ENCODE measurements around the gene PCDHA11. TPM values are rescaled to one million over a fixed set of nuclear protein-coding genes. Genes with fewer than 3 reads are reported as not detected.

PCDHA11 gene
- total RNA-seq, 3 donors from 2014 or later (not counting 1 experiment from before 2014, with no cell fraction given), result not detected

DNA sequence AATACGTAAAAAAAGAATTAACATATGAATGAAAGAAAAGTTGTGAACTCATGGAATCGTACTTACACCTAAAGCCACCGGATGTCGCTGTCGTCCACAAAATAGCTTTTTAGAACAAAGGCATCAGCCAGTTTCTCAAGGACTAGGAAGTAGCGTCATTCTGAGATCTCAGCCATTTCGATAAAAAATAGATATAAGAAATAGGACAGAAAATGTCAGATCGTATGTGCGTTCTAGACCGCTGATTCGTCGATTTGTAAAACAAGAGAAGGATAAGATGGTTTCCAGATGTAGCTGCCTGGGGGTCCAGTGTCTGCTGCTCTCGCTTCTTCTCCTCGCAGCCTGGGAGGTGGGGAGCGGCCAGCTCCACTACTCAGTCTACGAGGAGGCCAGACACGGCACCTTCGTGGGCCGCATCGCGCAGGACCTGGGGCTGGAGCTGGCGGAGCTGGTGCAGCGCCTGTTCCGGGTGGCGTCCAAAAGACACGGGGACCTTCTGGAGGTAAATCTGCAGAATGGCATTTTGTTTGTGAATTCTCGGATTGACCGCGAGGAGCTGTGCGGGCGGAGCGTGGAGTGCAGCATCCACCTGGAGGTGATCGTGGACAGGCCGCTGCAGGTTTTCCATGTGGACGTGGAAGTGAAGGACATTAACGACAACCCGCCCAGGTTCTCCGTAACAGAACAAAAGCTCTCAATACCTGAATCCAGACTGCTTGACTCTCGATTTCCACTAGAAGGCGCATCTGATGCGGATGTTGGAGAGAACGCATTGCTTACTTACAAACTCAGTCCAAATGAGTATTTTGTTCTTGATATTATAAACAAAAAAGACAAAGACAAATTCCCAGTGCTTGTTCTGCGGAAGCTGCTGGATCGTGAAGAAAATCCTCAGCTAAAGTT lies 12.7 kb upstream of the PCDHA11 start, which contains the start of gene PCDHA10:
Gene PCDHA10, plus strand, starts transcription at position 126 of the 903 bp plus-strand sequence. Its CDS starts 152 bp downstream, at position 278.
- H3K9me3 ChIP-seq (ENCODE audit: control insufficient read depth, insufficient read depth, low read length), result peaks cover 20% of the 10 kb centered on the region
- H3K36me3 ChIP-seq (ENCODE audit: control insufficient read depth, insufficient read depth, low read length), result no peaks in the 10 kb centered on the region
- ATAC-seq (no peak), DNase-seq (no peak)
- Mint-ChIP-seq H3K9me3 (peaks cover 2 to 11% of the 10 kb centered on the region in 2 donors), H3K4me3 (no peak within 1 kb of the TSS), H3K27me3 (ENCODE audit: low read depth in 2 of 2) (peaks cover 0 to 5% of the 10 kb centered on the region in 2 donors), H3K36me3 (no peaks in the 10 kb centered on the region), H3K4me1 (no peaks in the 10 kb centered on the region), H3K27ac (no peak within 1 kb of the TSS)
- no peak within 1 kb of the TSS for H3K4me3 ChIP-seq (ENCODE audit: low read length)
- 33% methylated on average over 41 of the region's 44 CpGs for WGBS (ENCODE audit: insufficient coverage)
- H3K27ac ChIP-seq (ENCODE audit: low read length), result no peak within 1 kb of the TSS
- no peaks in the 10 kb centered on the region for H3K4me1 ChIP-seq (ENCODE audit: control insufficient read depth, insufficient read depth, low read length)
- peaks cover 4% of the 10 kb centered on the region for H3K27me3 ChIP-seq (ENCODE audit: control insufficient read depth, insufficient read depth, low read length)
- intact Hi-C loops (cut with micrococcal nuclease), result no loop called here
- TF ChIP-seq, protein P1, sequence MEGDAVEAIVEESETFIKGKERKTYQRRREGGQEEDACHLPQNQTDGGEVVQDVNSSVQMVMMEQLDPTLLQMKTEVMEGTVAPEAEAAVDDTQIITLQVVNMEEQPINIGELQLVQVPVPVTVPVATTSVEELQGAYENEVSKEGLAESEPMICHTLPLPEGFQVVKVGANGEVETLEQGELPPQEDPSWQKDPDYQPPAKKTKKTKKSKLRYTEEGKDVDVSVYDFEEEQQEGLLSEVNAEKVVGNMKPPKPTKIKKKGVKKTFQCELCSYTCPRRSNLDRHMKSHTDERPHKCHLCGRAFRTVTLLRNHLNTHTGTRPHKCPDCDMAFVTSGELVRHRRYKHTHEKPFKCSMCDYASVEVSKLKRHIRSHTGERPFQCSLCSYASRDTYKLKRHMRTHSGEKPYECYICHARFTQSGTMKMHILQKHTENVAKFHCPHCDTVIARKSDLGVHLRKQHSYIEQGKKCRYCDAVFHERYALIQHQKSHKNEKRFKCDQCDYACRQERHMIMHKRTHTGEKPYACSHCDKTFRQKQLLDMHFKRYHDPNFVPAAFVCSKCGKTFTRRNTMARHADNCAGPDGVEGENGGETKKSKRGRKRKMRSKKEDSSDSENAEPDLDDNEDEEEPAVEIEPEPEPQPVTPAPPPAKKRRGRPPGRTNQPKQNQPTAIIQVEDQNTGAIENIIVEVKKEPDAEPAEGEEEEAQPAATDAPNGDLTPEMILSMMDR (IDR thresholded peaks at IDR 0.05), result no peak

DNA sequence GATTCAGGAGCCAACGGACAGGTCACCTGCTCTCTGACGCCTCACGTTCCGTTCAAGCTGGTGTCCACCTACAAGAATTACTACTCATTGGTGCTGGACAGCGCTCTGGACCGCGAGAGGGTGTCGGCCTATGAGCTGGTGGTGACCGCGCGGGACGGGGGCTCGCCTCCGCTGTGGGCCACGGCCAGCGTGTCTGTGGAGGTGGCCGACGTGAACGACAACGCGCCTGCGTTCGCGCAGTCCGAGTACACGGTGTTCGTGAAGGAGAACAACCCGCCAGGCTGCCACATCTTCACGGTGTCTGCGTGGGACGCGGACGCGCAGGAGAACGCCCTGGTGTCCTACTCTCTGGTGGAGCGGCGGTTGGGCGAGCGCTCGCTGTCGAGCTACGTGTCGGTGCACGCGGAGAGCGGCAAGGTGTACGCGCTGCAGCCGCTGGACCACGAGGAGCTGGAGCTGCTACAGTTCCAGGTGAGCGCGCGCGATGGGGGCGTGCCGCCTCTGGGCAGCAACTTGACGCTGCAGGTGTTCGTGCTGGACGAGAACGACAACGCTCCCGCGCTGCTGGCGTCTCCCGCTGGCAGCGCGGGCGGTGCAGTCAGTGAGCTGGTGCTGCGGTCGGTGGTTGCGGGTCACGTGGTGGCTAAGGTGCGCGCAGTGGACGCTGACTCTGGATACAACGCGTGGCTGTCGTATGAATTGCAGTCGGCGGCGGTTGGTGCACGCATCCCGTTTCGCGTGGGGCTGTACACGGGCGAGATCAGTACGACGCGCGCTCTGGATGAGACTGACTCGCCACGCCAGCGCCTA lies 11.4 kb upstream of the PCDHA11 start:
- DNase-seq, result no peak
- WGBS (ENCODE audit: insufficient coverage), result 61% methylated on average over 94 of the region's 94 CpGs
- no peaks in the 10 kb centered on the region for H3K36me3 ChIP-seq (ENCODE audit: control insufficient read depth, insufficient read depth, low read length)
- no peaks in the 10 kb centered on the region for H3K4me1 Mint-ChIP-seq
- H3K9me3 ChIP-seq (ENCODE audit: control insufficient read depth, insufficient read depth, low read length), result peaks cover 31% of the 10 kb centered on the region
- peaks cover 0 to 5% of the 10 kb centered on the region in 2 donors for H3K27me3 Mint-ChIP-seq (ENCODE audit: low read depth in 2 of 2)
- H3K27ac Mint-ChIP-seq, result no peak overlapping the region
- intact Hi-C loops (cut with micrococcal nuclease), result no loop called here
- no peak overlapping the region for H3K4me3 ChIP-seq (ENCODE audit: low read length)
- no peak overlapping the region for H3K27ac ChIP-seq (ENCODE audit: low read length)
- H3K9me3 Mint-ChIP-seq, result peaks cover 2 to 11% of the 10 kb centered on the region in 2 donors
- no peaks in the 10 kb centered on the region for H3K4me1 ChIP-seq (ENCODE audit: control insufficient read depth, insufficient read depth, low read length)
- no peak overlapping the region for H3K4me3 Mint-ChIP-seq
- ATAC-seq, result no peak
- TF ChIP-seq, protein P1 (IDR thresholded peaks at IDR 0.05), result no peak
- H3K36me3 Mint-ChIP-seq, result no peaks in the 10 kb centered on the region
- H3K27me3 ChIP-seq (ENCODE audit: control insufficient read depth, insufficient read depth, low read length), result peaks cover 4% of the 10 kb centered on the region

GRCh38 chr5:140857987-140858240 lies 10.8 kb upstream of the PCDHA11 start:
- DNase-seq (no peak), ATAC-seq (no peak)
- WGBS (ENCODE audit: insufficient coverage), result 64% methylated on average over 22 of the region's 22 CpGs
- no peak overlapping the region for H3K27ac Mint-ChIP-seq
- H3K4me1 Mint-ChIP-seq, result no peaks in the 10 kb centered on the region
- Histone ChIP-seq H3K36me3 (ENCODE audit: control insufficient read depth, insufficient read depth, low read length) (no peaks in the 10 kb centered on the region), H3K27ac (ENCODE audit: low read length) (no peak overlapping the region), H3K9me3 (ENCODE audit: control insufficient read depth, insufficient read depth, low read length) (peaks cover 33% of the 10 kb centered on the region), H3K4me1 (ENCODE audit: control insufficient read depth, insufficient read depth, low read length) (no peaks in the 10 kb centered on the region), H3K4me3 (ENCODE audit: low read length) (no peak overlapping the region), H3K27me3 (ENCODE audit: control insufficient read depth, insufficient read depth, low read length) (peaks cover 4% of the 10 kb centered on the region)
- H3K27me3 Mint-ChIP-seq (ENCODE audit: low read depth in 2 of 2), result peaks cover 0 to 5% of the 10 kb centered on the region in 2 donors
- H3K4me3 Mint-ChIP-seq, result no peak overlapping the region
- TF ChIP-seq, protein P1 (IDR thresholded peaks at IDR 0.05), result no peak
- peaks cover 2 to 11% of the 10 kb centered on the region in 2 donors for H3K9me3 Mint-ChIP-seq
- no peaks in the 10 kb centered on the region for H3K36me3 Mint-ChIP-seq
- intact Hi-C loops (cut with micrococcal nuclease), result no loop called here

All from natural killer cell (primary cell).